GM21381 (cell line): ENCODE measurements around the gene PTPRK.

Source experiments
- ATAC-seq: cut with Tn5 transposase; IDR thresholded peaks from one replicate; pipeline ENCODE4 v1.9.1; 2021; ENCODE audit warnings: mild to moderate bottlenecking, moderate library complexity; ENCODE audit not compliant: unreplicated experiment

Gene PTPRK

DNA sequence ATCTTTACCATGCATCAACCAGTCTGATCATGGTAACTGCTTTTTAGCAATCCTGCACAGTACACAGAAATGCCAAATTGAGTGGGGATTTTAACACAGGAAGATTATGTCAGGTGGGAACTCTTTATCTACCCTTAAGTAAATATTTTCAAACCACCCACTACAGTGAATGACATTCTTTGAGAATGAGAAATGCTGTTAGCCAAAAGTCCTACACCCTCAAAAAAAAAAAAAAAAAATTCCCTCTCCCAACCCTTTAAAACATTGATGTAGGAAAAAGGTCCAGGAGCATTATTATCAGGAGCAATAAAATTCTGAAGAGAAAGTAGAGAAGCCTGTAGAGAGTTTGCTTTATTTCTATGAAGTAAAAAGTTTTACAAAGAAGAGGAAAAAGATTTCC, 312.3 kb downstream of the PTPRK start:
- no peak for ATAC-seq

DNA sequence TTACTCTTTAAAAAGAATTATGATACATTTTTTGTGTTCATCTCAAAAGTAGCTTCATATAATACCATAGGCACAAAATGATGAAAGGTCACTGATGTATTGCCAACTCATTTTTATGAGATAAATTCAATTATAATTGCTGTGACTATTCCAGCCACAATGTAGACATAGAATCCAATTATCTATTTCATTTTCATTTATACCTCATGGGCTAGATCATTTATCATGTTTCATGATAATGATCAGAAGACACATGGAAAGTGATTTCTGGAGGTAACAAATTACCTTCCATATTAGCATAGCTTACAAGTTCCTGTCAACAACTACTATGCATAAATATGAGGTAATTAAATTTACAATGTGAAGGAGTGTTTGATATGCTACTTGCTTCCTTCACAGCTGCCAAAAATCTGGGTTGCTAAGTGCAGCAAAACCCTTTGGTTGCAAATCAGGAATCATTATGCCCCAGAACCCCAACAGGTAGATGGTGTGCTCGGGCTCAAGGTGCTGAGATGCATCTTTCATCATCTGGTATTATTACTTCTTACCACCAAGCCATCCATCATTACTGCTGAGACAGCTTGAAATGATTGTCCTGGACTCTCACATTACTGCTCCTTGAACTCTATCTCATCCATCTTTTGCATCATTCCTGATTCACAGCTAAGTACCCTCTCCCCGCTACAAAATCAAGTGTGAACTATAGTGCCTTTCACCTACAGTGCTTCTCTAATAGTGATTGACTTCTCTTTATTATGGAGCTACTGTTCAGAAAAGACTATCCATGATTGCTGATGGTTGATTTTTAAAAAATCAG, 313.6 kb downstream of the PTPRK start:
- ATAC-seq, result no peak

DNA sequence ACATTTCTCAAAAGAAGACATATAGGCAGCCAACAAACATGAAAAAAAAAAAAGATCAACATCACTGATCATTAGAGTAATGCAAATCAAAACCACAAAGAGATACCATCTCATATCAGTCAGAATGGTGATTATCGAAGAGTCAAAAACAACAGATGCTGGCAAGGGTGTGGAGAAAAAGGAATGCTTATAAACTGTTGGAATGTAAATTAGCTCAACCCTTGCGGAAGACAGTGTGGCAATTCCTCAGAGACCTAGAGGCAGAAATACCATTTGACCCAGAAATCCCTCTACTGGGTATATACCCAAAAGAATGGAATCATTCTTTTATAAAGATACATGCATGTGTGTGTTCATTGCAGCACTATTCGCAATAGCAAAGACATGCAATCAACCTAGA, 315.8 kb downstream of the PTPRK start:
- no peak for ATAC-seq

GRCh38 chr6:128202169-128202765, 318.1 kb downstream of the PTPRK start:
- no peak for ATAC-seq

DNA sequence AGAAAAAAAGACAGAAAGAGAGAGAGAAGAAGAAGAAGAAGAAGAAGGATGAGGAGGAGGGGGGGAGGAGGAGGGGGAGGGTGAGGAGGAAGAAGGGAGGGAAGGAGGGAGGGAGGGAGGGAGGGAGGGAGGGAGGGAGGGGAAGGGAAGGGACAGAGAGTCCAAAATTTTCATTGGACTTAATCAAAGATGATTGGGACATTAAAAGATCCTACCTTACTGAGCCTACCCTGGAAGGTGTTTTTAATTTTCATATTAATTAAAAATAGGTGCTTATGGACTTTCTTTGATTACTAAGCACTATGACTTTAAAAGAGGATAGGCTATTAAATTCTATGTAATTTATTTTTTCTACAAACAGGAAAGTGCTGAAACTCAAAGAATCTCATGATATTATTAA, 319.6 kb downstream of the PTPRK start:
- no peak for ATAC-seq

DNA sequence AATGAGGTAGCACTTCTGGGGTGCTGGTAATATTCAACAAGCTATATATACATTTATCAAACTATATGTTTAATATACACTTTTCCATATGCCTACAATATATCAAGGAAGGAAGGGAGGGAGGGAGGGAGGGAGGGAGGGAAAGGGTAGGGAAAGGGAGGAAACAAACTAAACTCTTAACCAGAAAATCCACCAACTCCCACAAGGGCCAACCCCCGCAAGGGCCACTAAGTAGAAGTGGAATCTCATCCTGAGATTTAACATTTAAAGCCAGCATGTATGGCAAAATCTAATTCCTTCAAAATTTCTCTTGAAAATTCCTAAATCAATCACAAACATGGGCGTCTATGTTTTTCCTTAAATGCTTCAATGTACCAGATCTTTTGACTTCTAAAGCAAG, 320.9 kb downstream of the PTPRK start:
- ATAC-seq, result no peak

- no peak for ATAC-seq
These were observed 327.4 kb downstream of the PTPRK start for GRCh38 chr6:128192972-128193371.

DNA sequence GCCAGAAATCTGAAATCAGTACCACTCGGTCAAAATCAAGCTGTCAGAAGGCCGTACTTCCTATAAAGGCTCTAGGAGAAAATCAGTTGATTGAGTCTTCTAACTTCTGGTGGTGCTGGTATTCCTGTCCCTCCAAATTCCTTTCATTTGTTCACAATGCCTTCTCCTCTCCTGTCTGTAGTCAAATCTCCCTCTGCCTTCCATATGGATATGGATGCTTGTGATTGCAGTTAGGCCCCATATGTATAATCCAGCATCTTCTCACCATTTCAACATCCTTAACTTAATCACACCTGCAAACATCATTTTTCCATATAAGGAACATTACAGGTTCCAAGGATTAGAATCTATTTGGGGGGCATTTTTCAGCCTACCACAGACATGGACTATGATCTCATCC, 331.7 kb downstream of the PTPRK start:
- no peak for ATAC-seq

DNA sequence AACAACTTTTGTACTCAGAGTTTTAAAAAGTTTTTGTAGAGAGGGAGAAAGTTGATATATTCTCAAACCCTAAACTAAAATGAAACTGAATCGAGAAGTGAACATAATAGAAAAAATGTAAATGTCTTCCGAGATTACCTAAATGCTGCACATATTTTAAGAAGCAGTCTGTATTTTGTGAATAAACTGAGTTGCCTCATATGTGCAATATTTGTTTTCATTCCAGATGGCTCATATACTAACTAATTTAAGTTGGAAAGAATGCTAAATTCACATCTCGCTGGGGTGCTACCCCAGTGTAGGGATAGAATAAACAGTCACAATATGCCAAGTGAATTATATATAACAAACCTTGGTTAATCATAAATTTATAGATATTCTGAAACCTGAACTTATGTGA, 333.7 kb downstream of the PTPRK start:
- no peak for ATAC-seq

DNA sequence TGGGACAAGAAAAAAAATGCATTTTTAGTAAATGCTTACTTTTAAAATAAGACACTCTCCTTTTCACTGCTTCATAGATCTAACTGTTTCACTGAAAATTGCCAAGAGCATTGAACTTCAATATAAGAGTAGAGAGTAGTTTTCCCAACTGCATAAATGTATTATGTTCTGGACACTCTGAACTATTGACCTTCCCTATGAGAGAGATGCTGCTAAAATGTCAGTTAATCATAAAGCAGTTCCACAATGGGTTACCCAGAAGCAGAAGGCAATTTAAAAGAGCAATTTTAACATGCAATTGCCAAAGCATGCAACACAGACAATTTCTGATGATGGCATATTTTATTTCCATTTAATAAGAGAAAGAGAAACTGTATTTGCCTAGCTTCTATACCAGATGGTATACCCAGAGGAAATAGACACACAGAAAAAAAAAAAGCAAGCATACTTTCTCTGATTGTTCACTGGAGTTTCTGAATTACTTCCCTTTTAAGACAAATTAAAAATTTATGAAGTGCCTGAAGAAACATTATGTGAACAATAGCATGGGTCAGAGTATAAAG, 340.4 kb downstream of the PTPRK start:
- ATAC-seq, result no peak

- no peak for ATAC-seq
These were observed 345.7 kb downstream of the PTPRK start for GRCh38 chr6:128174724-128175123.

DNA sequence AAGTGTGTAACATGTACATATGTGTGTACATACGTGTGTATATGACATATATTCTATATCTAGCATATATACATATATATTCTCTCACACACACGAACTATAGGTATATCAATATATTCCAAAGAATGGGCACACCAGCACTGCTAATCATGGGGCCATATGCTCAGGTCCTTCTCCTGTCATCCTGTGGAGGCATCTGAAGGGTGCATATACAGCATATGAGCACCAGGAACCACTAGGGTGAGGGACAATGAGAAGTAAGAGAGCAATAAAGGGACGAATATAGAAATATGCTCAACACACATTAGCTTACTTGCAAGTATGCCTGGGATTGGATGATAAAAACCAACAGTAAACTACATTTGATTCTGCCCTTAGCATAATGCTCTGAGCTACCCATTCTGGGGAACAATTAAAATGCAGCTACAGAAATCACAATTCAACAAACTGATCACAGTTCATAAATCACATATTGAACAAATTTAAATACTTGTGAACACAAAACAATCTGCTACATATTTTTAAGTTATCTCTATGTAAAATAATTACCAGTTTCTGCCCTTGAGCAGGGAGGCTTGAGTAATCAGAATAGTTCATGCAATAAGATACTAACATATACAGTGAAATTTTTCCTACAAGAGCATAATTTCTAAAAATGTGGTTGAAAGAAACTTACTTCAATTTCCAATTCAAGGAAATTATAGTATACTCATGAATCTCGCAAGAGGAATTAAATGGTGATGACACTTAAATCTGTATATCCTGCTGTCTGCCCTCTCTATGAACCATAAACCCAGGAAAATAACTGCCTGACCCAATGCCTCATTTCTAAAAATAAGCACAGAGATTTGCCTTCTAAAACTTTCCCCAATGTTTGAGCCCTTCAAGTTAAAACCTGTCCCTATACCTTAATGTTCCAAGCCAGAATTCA, 347.4 kb downstream of the PTPRK start:
- no peak for ATAC-seq

GRCh38 chr6:128172081-128172480, 348.3 kb downstream of the PTPRK start:
- ATAC-seq, result no peak

- no peak for ATAC-seq
These were observed 349.2 kb downstream of the PTPRK start for GRCh38 chr6:128171182-128171581.

DNA sequence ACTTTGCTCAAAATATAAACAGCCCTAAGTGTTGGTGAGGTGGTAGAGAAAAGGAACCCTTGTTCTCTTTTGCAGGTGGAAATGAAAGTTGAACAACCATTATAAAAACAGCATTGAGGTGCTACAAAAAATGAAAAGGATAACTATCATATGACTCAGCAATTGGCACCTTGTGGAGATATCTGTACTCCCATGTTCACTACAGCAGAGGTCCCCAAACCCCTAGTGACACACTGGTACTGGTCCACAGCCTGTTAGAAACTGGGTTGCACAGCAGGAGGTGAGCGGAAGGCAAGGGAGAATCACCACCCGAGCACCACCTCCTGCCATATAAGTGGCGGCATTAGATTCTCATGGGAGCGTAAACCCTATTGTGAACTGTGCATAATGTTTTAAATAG, 352.2 kb downstream of the PTPRK start:
- no peak for ATAC-seq

GRCh38 chr6:128167552-128167951, 352.8 kb downstream of the PTPRK start:
- ATAC-seq, result no peak

- no peak for ATAC-seq
These were observed 356.1 kb downstream of the PTPRK start for GRCh38 chr6:128164254-128164653.

GRCh38 chr6:128162423-128162822, 358.0 kb downstream of the PTPRK start:
- ATAC-seq, result no peak

- ATAC-seq, result no peak
These were observed 358.6 kb downstream of the PTPRK start for GRCh38 chr6:128161839-128162238.

DNA sequence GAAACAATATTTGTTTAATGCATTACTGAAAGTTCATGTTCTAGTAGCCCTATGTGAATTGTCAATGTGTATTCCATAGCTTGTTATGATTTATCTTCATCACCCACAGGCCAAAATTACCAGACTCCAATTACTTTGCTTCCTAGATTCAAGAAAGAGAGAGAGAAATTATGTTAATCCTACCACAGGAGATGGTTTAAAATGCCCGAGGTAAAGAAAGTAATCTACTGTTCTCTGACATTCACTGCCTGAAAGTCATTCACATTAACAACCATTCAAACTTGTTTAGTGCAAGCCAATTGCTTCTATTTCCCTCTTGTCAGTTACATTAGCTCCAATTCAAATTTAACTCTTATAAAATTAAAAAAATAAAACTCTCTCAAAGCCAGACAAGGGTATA, 359.1 kb downstream of the PTPRK start:
- no peak for ATAC-seq

DNA sequence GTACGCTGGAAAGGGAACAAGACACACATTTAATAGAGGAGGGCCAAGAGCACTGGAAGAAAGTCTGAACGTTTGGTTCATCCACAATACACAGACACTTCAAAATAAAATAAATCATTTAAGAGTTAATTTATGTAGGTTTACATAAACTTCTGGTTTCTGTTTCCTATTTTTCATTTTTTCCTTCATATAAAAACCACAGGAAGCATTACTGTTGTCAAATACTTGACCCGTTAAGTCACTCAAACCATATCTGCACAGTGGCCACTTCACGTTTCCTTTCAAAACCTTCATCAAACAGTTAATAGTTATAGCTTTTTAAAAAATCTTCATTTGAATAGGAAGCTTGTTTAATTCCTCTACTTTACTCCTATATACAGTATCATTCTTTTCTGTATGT, 361.9 kb downstream of the PTPRK start:
- ATAC-seq, result no peak
